DOHH2 (cell line): Measurements from ENCODE around the gene KRT77.

Experiments
- H3F3A ChIP-seq: fragments of 200-600 bp; sonication (generic), shearing (Covaris generic); 2 replicates; pipeline ENCODE4 v1.6.0; 2016; ENCODE audit warnings: antibody characterized with exemption, mild to moderate bottlenecking; ENCODE audit not compliant: control insufficient read depth, insufficient read depth
- H3K27ac ChIP-seq: fragments of 200-600 bp; sonication (generic); 2 replicates; pipeline ENCODE4 v1.5.1; 2014; ENCODE audit warnings: low read depth, mild to moderate bottlenecking, low read length, moderate library complexity
- H3K27me3 ChIP-seq: fragments of 200-600 bp; sonication (generic); 2 replicates; pipeline ENCODE4 v1.6.1; 2014; ENCODE audit warnings: mild to moderate bottlenecking, low read length, mixed read lengths; ENCODE audit not compliant: control insufficient read depth
- H3K36me3 ChIP-seq: fragments of 200-600 bp; sonication (generic); 2 replicates; pipeline ENCODE4 v1.6.1; 2014; ENCODE audit warnings: mild to moderate bottlenecking, low read length, moderate library complexity, mixed read lengths; ENCODE audit not compliant: control insufficient read depth
- H3K4me1 ChIP-seq: fragments of 200-600 bp; sonication (generic); 2 replicates; pipeline ENCODE4 v1.6.1; 2014; ENCODE audit warnings: mild to moderate bottlenecking, low read length, mixed read lengths; ENCODE audit not compliant: control insufficient read depth
- H3K4me2 ChIP-seq: fragments of 200-600 bp; sonication (generic); 2 replicates; pipeline ENCODE4 v1.6.0; 2014; ENCODE audit warnings: mild to moderate bottlenecking, low read length, moderate library complexity
- H3K4me3 ChIP-seq: fragments of 200-600 bp; sonication (generic); 2 replicates; pipeline ENCODE4 v1.5.1; 2014; ENCODE audit warnings: mild to moderate bottlenecking, low read length, mixed read lengths
- H3K79me2 ChIP-seq: fragments of 200-600 bp; sonication (generic); 2 replicates; pipeline ENCODE4 v1.6.1; 2014; ENCODE audit warnings: mild to moderate bottlenecking, low read length, mixed read lengths; ENCODE audit not compliant: control insufficient read depth
- H3K9me2 ChIP-seq: fragments of 200-600 bp; sonication (generic); replicated peaks from 2 replicates; pipeline ENCODE4 v1.6.1; 2014; ENCODE audit warnings: mild to moderate bottlenecking, low read length, mixed read lengths; ENCODE audit not compliant: control insufficient read depth
- H3K9me3 ChIP-seq: fragments of 200-600 bp; sonication (generic); 2 replicates; pipeline ENCODE4 v1.6.1; 2014; ENCODE audit warnings: antibody characterized with exemption, low read length, mixed read lengths; ENCODE audit not compliant: control insufficient read depth, insufficient read depth
- H4K20me1 ChIP-seq: fragments of 200-600 bp; sonication (generic); 2 replicates; pipeline ENCODE4 v1.6.0; 2014; ENCODE audit warnings: low read depth, mild to moderate bottlenecking, antibody characterized with exemption, low read length, moderate library complexity; ENCODE audit not compliant: control insufficient read depth, insufficient read depth
- CTCF ChIP-seq: fragments of 200-600 bp; sonication (generic); IDR thresholded peaks from one replicate; pipeline ENCODE4 v1.5.1; 2014; ENCODE audit warnings: antibody characterized with exemption, mild to moderate bottlenecking, low read depth, low read length; ENCODE audit not compliant: poor library complexity, severe bottlenecking
- EZH2phosphoT487 ChIP-seq: fragments of 200-600 bp; sonication (generic); IDR thresholded peaks from 2 replicates; pipeline ENCODE4 v1.6.1; 2017; ENCODE audit warnings: borderline replicate concordance, mild to moderate bottlenecking, antibody characterized with exemption, low read length, moderate library complexity, mixed read lengths

Gene KRT77

GRCh38 chr12:52675301-52675701, 28.0 kb downstream of the KRT77 start:
- Histone ChIP-seq H3K9me2 (no peaks in the 10 kb centered on the region), H3K9me3 (no peaks in the 10 kb centered on the region), H4K20me1 (no peaks in the 10 kb centered on the region), H3K4me2 (no peak overlapping the region), H3K4me3 (no peak overlapping the region), H3K4me1 (no peaks in the 10 kb centered on the region), H3K36me3 (no peaks in the 10 kb centered on the region), H3F3A (no peaks in the 10 kb centered on the region), H3K27me3 (peaks cover 7% of the 10 kb centered on the region; the same call in 1 of the 2 replicates), H3K27ac (no peak overlapping the region), H3K79me2 (no peaks in the 10 kb centered on the region)
- TF ChIP-seq CTCF (no peak), EZH2phosphoT487 (no peak)

GRCh38 chr12:52674433-52674775, 28.9 kb downstream of the KRT77 start:
- H3K79me2 ChIP-seq = no peaks in the 10 kb centered on the region
- H3K4me2 ChIP-seq = no peak overlapping the region
- H3K27ac ChIP-seq = no peak overlapping the region
- TF ChIP-seq EZH2phosphoT487 (no peak), CTCF (no peak)
- H3K4me3 ChIP-seq = no peak overlapping the region
- H3K9me3 ChIP-seq = no peaks in the 10 kb centered on the region
- H3K9me2 ChIP-seq = no peaks in the 10 kb centered on the region
- H3F3A ChIP-seq = no peaks in the 10 kb centered on the region
- H3K36me3 ChIP-seq = no peaks in the 10 kb centered on the region
- peaks cover 4% of the 10 kb centered on the region; the same call in 1 of the 2 replicates for H3K27me3 ChIP-seq
- no peaks in the 10 kb centered on the region for H4K20me1 ChIP-seq
- H3K4me1 ChIP-seq = no peaks in the 10 kb centered on the region

- Histone ChIP-seq H3K27me3 (peaks cover 2% of the 10 kb centered on the region; the same call in 1 of the 2 replicates), H3K4me2 (no peak overlapping the region), H4K20me1 (no peaks in the 10 kb centered on the region), H3F3A (no peaks in the 10 kb centered on the region), H3K4me3 (no peak overlapping the region), H3K9me2 (no peaks in the 10 kb centered on the region), H3K9me3 (no peaks in the 10 kb centered on the region), H3K36me3 (no peaks in the 10 kb centered on the region), H3K79me2 (no peaks in the 10 kb centered on the region), H3K4me1 (no peaks in the 10 kb centered on the region), H3K27ac (no peak overlapping the region)
- TF ChIP-seq CTCF (no peak), EZH2phosphoT487 (no peak)
Observed at GRCh38 chr12:52673713-52674432, 29.5 kb downstream of the KRT77 start.
